Upper lobe of left lung (tissue), 6 donors: Measurements from ENCODE around the gene PREP. TPM values are rescaled to one million over a fixed set of nuclear protein-coding genes. Genes with fewer than 3 reads are reported as not detected.

ENCODE experiments used
- ATAC-seq, 2 donors: fragments of 200-7000 bp; cut with Tn5 transposase; one replicate each; pipeline ENCODE4 v1.9.1; 2022; ENCODE audit warnings: mild to moderate bottlenecking in 2 of 2, moderate library complexity in 2 of 2; ENCODE audit not compliant: low FRiP score in 2 of 2
- DNase-seq, 2 donors: peaks; one replicate each; pipeline ENCODE4 v3.0.0-alpha.2; 2019 to 2020
- H3K27ac ChIP-seq, 4 donors: fragments of 200-600 bp; sonication (generic); one replicate each; pipeline ENCODE4 v1.5.1; 2016 to 2019
- H3K27me3 ChIP-seq, 4 donors: fragments of 200-600 bp; sonication (generic); one replicate each; pipeline ENCODE4 v1.5.1; 2017 to 2019
- H3K36me3 ChIP-seq, 4 donors: fragments of 200-600 bp; sonication (generic); one replicate each; pipeline ENCODE4 v1.5.1; 2016 to 2019
- H3K4me1 ChIP-seq, 4 donors: fragments of 200-600 bp; sonication (generic); one replicate each; pipeline ENCODE4 v1.5.1; 2018 to 2019
- H3K4me3 ChIP-seq, 4 donors: fragments of 200-600 bp; sonication (generic); one replicate each; pipeline ENCODE4 v1.5.1; 2017 to 2019; ENCODE audit warnings: mild to moderate bottlenecking in 2 of 4, moderate library complexity in 1 of 4
- H3K9me3 ChIP-seq, 4 donors: fragments of 200-600 bp; sonication (generic); one replicate each; pipeline ENCODE4 v1.5.1; 2018 to 2019
- EP300 ChIP-seq, 4 donors: sonication (generic); formaldehyde crosslinking; IDR thresholded peaks; one replicate each; pipeline ENCODE4 v1.5.1; 2017; ENCODE audit warnings: antibody characterized with exemption in 4 of 4, control low read depth in 2 of 4
- POLR2A ChIP-seq, 4 donors: fragments of 450-650 bp; IDR thresholded peaks; one replicate each; pipeline ENCODE4 v1.5.1; 2016 to 2017; ENCODE audit warnings: antibody characterized with exemption in 4 of 4, mild to moderate bottlenecking in 2 of 4
- POLR2AphosphoS5 ChIP-seq, 2 donors: sonication (generic); formaldehyde crosslinking; IDR thresholded peaks; one replicate each; pipeline ENCODE4 v1.5.1; 2017; ENCODE audit warnings: antibody characterized with exemption in 2 of 2
- WGBS, 2 donors: methylation state at CpG; one replicate each; pipeline ENCODE4 v1.1.5; 2017 to 2018; 5-methylcytosine and 5-hydroxymethylcytosine counted together
- total RNA-seq, 6 donors: library from RNA; depleted of rRNA in 4 of 6; stranded (reverse); fragments of >200 nt in 4 of 6; gene quantifications; one replicate each; pipeline versions ENCODE4 v1.1.0 to v1.2.1, GENCODE V29; 2016 to 2021
- TF ChIP-seq, protein P1 (sequence below), 6 experiments: fragments of 450-650 bp in 4 of 6; fragments of 200-600 bp in 2 of 6; sonication (generic) in 2 of 6; IDR thresholded peaks; one replicate each; pipeline ENCODE4 v1.5.1; 2016 to 2019; ENCODE audit warnings: antibody characterized with exemption in 6 of 6
- donor health status: DM: no; HTN: no; CAD: no; lungs with moderate emphysema.
- donor health status: DM: no; HTN: yes; CAD: no; lungs with severe emphysema.

PREP gene
- total RNA-seq, 6 donors from 2014 or later = 12.1 to 31.0 (median 28.9) TPM

DNA sequence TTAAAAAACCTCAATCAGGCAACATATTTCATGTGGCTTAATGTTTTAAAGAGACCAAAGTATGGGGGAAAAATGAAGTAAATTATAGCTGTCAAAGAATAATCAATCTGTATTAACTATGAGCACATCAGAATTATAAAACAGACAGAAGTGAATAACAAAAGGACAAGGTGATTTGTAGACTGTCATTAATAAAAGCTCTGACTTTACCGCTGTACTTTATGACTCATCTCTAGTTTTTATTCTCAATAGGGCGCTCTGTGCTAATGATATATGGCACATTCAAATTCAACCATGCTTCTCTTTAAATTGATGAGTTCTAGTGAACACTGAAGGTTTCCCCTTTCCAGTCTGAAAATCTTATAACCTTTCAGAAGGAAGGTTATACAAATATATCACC lies 72.0 kb downstream of the PREP start:
- Histone ChIP-seq H3K27ac (no peak overlapping the region), H3K27me3 (no peaks in the 10 kb centered on the region), H3K9me3 (no peaks in the 10 kb centered on the region), H3K4me1 (peaks cover 0 to 19% (median 10%) of the 10 kb centered on the region in 4 donors), H3K4me3 (no peak overlapping the region), H3K36me3 (peaks cover 0 to 65% (median 27%) of the 10 kb centered on the region in 4 donors)
- no peak for DNase-seq
- TF ChIP-seq POLR2A (IDR thresholded peaks at IDR 0.05) = no peak
- TF ChIP-seq POLR2AphosphoS5 (IDR thresholded peaks at IDR 0.05) = no peak
- no peak for TF ChIP-seq EP300 (IDR thresholded peaks at IDR 0.05)
- TF ChIP-seq, protein P1, sequence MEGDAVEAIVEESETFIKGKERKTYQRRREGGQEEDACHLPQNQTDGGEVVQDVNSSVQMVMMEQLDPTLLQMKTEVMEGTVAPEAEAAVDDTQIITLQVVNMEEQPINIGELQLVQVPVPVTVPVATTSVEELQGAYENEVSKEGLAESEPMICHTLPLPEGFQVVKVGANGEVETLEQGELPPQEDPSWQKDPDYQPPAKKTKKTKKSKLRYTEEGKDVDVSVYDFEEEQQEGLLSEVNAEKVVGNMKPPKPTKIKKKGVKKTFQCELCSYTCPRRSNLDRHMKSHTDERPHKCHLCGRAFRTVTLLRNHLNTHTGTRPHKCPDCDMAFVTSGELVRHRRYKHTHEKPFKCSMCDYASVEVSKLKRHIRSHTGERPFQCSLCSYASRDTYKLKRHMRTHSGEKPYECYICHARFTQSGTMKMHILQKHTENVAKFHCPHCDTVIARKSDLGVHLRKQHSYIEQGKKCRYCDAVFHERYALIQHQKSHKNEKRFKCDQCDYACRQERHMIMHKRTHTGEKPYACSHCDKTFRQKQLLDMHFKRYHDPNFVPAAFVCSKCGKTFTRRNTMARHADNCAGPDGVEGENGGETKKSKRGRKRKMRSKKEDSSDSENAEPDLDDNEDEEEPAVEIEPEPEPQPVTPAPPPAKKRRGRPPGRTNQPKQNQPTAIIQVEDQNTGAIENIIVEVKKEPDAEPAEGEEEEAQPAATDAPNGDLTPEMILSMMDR (IDR thresholded peaks at IDR 0.05) = no peak
- ATAC-seq = no peak
- WGBS, 2 donors = 89 to 94% methylated on average over 2 of the region's 2 CpGs

DNA sequence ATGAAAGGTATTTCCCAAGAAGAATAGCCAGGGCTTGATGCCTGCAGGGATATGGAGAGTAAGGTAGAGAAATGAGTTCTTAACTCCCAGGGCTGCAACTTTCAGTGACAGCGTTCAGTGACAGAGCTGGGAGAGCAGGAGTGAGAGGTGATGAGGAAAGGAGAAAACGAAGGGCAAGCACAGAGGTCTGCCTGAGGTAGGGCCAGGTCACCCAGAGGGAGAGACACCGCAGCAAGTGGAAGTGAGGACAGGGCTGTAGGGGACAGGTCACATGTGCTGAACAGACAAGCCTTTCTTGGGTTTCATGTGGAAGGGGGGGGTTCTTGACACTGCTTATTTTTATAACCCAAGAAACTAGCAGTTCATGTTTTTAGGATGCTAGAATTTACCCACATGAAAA lies 72.5 kb downstream of the PREP start:
- WGBS, 2 donors = 90 to 92% methylated on average over 3 of the region's 3 CpGs
- no peak for ATAC-seq
- H3K27ac ChIP-seq = no peak overlapping the region

DNA sequence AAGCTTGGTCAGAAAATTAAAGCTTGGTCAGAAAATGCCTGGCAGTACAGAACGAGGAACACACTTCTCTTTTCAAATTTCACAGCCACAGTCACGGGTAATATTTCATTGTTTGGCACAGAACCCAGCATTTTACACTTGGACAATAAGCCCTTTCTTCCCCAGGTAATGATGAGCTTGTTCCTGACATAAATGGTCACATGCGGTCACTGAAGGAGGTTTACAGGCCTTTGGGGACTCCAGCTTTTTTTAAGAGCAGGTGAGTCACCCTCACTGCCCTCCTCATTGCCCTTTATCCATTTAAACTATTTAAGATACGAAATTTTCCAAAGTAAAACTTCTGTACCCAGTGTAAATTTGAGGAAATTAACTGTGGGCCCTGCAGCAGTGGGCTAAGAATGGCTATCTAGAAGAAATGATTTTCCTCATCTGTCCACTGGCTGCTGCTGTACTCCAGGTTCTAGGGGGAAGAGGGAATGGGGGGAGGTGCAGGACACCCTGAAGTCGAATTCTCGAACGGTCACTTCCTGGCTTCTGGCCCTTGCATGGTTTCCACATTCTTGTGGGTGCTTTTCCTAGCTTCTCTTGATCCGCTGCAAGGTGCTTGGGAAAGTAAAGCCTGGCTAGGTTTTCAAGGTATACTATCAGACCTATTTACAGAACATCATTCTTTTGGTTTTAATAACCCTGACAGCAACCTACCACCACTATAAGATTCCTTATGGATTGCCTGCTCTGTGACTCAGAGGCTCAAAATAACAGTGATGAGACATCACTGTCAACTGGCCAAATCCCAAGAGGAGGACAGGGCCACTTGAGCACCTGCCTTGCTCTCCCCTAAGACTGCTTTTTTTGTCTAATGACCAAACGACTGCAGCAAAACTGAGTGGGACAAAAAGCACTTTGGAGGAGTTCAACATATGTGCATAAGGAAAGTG lies 75.8 kb downstream of the PREP start:
- Histone ChIP-seq H3K4me3 (no peak overlapping the region), H3K36me3 (peaks cover 0 to 75% (median 36%) of the 10 kb centered on the region in 4 donors), H3K4me1 (peaks cover 0 to 20% (median 8%) of the 10 kb centered on the region in 4 donors), H3K27ac (peak overlapping the region in 1 of 4 donors; percentile 32), H3K27me3 (no peaks in the 10 kb centered on the region), H3K9me3 (no peaks in the 10 kb centered on the region)
- TF ChIP-seq, protein P1 (IDR thresholded peaks at IDR 0.05) = no peak
- TF ChIP-seq POLR2AphosphoS5 (IDR thresholded peaks at IDR 0.05) = no peak
- no peak for TF ChIP-seq EP300 (IDR thresholded peaks at IDR 0.05)
- no peak for TF ChIP-seq POLR2A (IDR thresholded peaks at IDR 0.05)
- 64 to 70% methylated on average over 9 of the region's 9 CpGs for WGBS, 2 donors
- peak in 1 of 2 donors; percentile 46 for DNase-seq
- ATAC-seq = no peak

More for the DNA sequence above, 72.5 kb downstream of the PREP start:
- Histone ChIP-seq H3K27me3 (no peaks in the 10 kb centered on the region), H3K4me3 (no peak overlapping the region), H3K4me1 (peaks cover 0 to 19% (median 10%) of the 10 kb centered on the region in 4 donors), H3K36me3 (peaks cover 0 to 68% (median 27%) of the 10 kb centered on the region in 4 donors), H3K9me3 (no peaks in the 10 kb centered on the region)
- TF ChIP-seq, protein P1 (IDR thresholded peaks at IDR 0.05) = no peak
- no peak for TF ChIP-seq POLR2A (IDR thresholded peaks at IDR 0.05)
- DNase-seq = no peak

DNA sequence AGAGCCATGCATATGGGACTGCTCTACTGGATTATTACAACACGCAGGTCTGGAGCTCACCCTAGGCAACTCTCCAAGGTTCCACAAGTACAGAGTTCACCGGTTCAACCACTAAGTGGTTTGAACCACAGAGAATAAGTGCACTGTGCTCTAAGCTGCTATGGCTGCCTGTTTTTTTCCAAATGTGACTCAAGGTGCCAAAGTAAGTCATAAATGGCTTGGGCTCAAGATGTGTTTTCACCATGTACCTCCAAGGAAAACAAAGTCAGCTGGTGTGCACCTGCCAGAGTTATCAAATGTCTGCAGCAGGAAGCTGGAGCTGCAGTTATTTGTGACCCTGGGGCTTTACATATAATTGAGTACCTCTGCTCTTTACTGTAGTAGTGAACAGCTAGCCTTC lies 76.7 kb downstream of the PREP start:
- DNase-seq (peak in 1 of 2 donors; percentile 72), ATAC-seq (peak; percentile 23 to 70)
- Histone ChIP-seq H3K9me3 (no peaks in the 10 kb centered on the region), H3K4me3 (no peak overlapping the region), H3K36me3 (peaks cover 0 to 75% (median 30%) of the 10 kb centered on the region in 4 donors), H3K4me1 (peaks cover 0 to 23% (median 6%) of the 10 kb centered on the region in 4 donors), H3K27me3 (no peaks in the 10 kb centered on the region), H3K27ac (peak overlapping the region in 1 of 4 donors; percentile 32)
- WGBS, 2 donors = 51 to 54% methylated on average over 2 of the region's 2 CpGs
- TF ChIP-seq POLR2A (IDR thresholded peaks at IDR 0.05) (no peak), POLR2AphosphoS5 (IDR thresholded peaks at IDR 0.05) (peak in 1 of 2 donors; percentile 29), EP300 (IDR thresholded peaks at IDR 0.05) (no peak)
- TF ChIP-seq, protein P1 (IDR thresholded peaks at IDR 0.05) = no peak
